ENCODE results near the gene CUEDC1. TPM values are rescaled to one million over a fixed set of nuclear protein-coding genes. Genes with fewer than 3 reads are reported as not detected.

CUEDC1 gene
- total RNA-seq, 4 donors from 2014 or later: 20.2 to 27.3 (median 24.6) TPM

- WGBS, 2 donors (ENCODE audit: low coverage in 1 of 2): 83 to 86% methylated on average over 1 to 3 of the region's 3 CpGs
- peaks cover 9 to 32% (median 24%) of the 10 kb centered on the region in 4 donors for H3K4me1 ChIP-seq
- DNase-seq: no peak
- no peaks in the 10 kb centered on the region for H3K36me3 ChIP-seq
- no peaks in the 10 kb centered on the region for H3K9me3 ChIP-seq
- in situ Hi-C loops (cut with MboI; ENCODE audit: low pct_ligation_motif_present in 1 of 4, low pct_unique_long_range_greater_than_20kb in 1 of 4, low sequenced_read_pairs in 3 of 4): no loop called here
- no peak overlapping the region for H3K4me3 ChIP-seq
- TF ChIP-seq POLR2A (IDR thresholded peaks at IDR 0.05) (no peak), POLR2AphosphoS5 (IDR thresholded peaks at IDR 0.05) (no peak), EP300 (IDR thresholded peaks at IDR 0.05; ENCODE audit: low read depth) (no peak), CTCF (IDR thresholded peaks at IDR 0.05) (no peak)
- no peaks in the 10 kb centered on the region for H3K27me3 ChIP-seq
- H3K27ac ChIP-seq: no peak overlapping the region
- intact Hi-C loops (cut with DNase I; ENCODE audit: low total_unique reads): no loop called here
Measured at GRCh38 chr17:57957886-57958285, 2.7 kb upstream of the CUEDC1 start.

DNA sequence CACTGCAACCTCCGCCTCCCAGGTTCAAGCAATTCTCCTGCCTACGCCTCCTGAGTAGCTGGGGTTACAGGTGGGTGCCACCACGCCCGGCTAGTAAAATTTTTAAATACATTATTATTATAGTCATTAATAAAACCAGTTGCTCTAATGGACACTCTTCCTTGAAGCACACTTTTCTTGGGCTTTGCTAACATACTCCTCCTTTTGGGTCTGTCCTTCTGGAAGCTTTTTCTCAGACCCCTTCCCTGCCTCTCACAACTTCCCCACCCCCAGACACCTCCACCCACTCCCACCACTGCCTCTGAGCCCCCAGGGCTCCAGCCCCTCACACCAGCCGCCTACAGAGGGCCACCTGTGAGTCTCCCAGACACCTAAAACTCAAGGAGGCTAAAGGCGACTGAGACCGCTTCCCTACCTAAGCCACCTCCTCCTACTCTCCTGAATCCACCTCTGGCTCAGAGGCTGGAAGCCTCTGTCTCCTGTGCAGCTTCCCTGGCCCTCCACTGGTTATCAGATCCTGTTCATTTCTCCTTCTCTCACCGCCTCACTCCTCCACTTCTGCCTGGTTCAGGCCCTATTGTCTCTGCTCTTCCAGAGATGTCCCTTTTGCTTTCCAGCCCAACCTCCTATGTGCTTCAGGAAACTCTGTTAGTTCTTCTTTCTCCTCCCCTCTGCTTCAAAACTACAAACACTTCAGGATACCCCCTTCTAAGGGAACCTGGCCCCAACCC is 2.1 kb upstream of the CUEDC1 start:
- Histone ChIP-seq H3K4me3 (no peak overlapping the region), H3K4me1 (peaks cover 9 to 38% (median 29%) of the 10 kb centered on the region in 4 donors), H3K27ac (no peak overlapping the region), H3K27me3 (no peaks in the 10 kb centered on the region), H3K36me3 (no peaks in the 10 kb centered on the region), H3K9me3 (no peaks in the 10 kb centered on the region)
- TF ChIP-seq POLR2A (IDR thresholded peaks at IDR 0.05) (no peak), POLR2AphosphoS5 (IDR thresholded peaks at IDR 0.05) (no peak), CTCF (IDR thresholded peaks at IDR 0.05) (no peak), EP300 (IDR thresholded peaks at IDR 0.05; ENCODE audit: low read depth) (no peak)
- in situ Hi-C loops (cut with MboI; ENCODE audit: low pct_ligation_motif_present in 1 of 4, low pct_unique_long_range_greater_than_20kb in 1 of 4, low sequenced_read_pairs in 3 of 4) (no loop called here), intact Hi-C loops (cut with DNase I; ENCODE audit: low total_unique reads) (no loop called here)
- no peak for DNase-seq
- WGBS, 2 donors (ENCODE audit: low coverage in 1 of 2): 88% methylated on average over 8 of the region's 8 CpGs; no CpG with 5 or more reads in 1 of the 2 donors

DNA sequence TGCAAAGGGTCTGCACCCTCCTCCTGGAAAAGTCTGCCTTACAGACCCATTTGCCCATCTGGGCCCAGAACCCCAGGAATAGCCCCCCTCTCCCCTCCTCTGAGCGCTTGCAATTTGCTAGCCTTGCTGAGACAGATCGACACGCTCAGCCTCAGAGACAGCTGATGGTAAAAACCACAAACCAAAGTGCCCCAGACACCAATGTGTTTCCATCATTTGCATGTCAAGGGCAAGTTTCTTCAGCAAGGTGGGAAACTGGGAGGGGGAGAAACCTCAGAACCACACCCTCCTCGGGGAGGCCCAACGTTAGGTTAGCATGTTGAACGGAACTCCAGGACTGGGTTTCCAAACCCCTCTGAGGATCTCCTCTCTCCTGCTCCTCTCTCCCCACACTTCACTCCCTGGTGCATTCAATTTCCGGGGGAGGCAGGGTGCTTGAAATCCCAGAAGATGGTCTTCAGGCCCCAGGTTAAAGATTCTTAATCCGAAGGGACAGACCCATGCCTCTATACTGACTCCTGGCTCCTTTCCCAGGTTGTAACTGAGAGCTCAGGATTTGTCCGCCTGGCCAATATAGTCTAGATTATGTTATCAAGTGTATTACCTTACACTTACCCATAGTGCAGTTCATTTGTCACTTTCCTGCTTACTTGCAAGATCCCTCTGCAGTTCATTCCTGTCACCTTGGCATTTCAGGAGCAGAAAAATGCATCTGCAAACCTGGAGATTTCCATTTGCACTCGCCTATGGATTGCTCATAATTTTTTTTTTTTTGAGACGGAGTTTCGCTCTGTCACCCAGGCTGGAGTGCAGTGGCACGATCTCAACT is 1.3 kb upstream of the CUEDC1 start:
- DNase-seq: no peak
- intact Hi-C loops (cut with DNase I; ENCODE audit: low total_unique reads) (no loop called here), in situ Hi-C loops (cut with MboI; ENCODE audit: low pct_ligation_motif_present in 1 of 4, low pct_unique_long_range_greater_than_20kb in 1 of 4, low sequenced_read_pairs in 3 of 4) (no loop called here)
- 47 to 52% methylated on average over 4 to 13 of the region's 13 CpGs for WGBS, 2 donors (ENCODE audit: low coverage in 1 of 2)
- Histone ChIP-seq H3K27me3 (no peaks in the 10 kb centered on the region), H3K36me3 (no peaks in the 10 kb centered on the region), H3K27ac (peak overlapping the region; percentile 78 to 97 (median 91)), H3K4me1 (peaks cover 9 to 43% (median 31%) of the 10 kb centered on the region in 4 donors), H3K9me3 (no peaks in the 10 kb centered on the region), H3K4me3 (no peak overlapping the region)
- no peak for TF ChIP-seq POLR2AphosphoS5 (IDR thresholded peaks at IDR 0.05)
- no peak for TF ChIP-seq EP300 (IDR thresholded peaks at IDR 0.05; ENCODE audit: low read depth)
- TF ChIP-seq CTCF (IDR thresholded peaks at IDR 0.05): no peak
- no peak for TF ChIP-seq POLR2A (IDR thresholded peaks at IDR 0.05)

DNA sequence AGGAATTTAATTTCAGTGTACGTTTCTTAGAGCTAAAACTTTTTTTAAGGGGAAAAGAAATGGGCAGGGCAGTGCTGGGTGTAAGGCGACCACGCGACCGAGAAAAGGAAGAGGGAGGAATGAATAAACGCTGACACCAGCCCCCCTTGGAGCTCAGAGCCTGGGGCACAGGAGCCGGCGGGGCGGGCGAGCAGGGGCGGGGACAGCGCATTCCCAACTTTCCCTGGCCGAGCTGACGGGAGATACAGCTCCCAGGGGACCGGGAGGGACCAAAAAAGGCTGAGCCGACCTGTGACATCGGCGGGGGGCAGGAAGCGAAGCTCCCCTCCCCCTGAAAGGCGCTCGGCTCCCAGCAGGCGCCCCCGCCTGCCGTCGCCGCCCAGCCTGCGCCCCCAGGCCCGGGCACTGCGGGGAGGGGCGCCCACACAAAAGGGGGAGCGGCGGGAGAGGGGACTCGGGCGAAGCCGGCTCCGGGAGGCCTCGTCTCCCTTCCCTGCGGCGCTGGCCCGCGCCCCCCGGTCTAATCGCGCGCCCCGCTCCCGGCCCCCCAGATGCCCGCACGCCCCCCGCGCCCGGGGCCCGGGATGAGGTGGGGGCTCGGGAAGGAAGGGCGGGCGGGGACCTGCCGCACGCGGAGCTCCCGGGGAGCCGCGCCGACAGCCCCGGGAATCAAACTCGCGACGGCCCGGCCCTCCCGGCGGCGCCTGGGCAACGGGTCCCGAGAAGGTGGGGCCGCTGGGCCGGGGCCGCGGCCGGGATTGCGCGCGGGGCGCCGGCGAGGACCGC is 622 bp downstream of the CUEDC1 start:
- WGBS, 2 donors (ENCODE audit: low coverage in 1 of 2): 3 to 8% methylated on average over 5 to 26 of the region's 85 CpGs
- Histone ChIP-seq H3K27me3 (no peaks in the 10 kb centered on the region), H3K27ac (peak overlapping the region; percentile 91 to 99 (median 97)), H3K9me3 (no peaks in the 10 kb centered on the region), H3K36me3 (no peaks in the 10 kb centered on the region), H3K4me3 (peak overlapping the region; percentile 59 to 97 (median 90)), H3K4me1 (peaks cover 15 to 62% (median 43%) of the 10 kb centered on the region in 4 donors)
- intact Hi-C loops (cut with DNase I; ENCODE audit: low total_unique reads) (no loop called here), in situ Hi-C loops (cut with MboI; ENCODE audit: low pct_ligation_motif_present in 1 of 4, low pct_unique_long_range_greater_than_20kb in 1 of 4, low sequenced_read_pairs in 3 of 4) (no loop called here)
- TF ChIP-seq POLR2AphosphoS5 (IDR thresholded peaks at IDR 0.05) (peak; percentile 43 to 72 (median 58)), POLR2A (IDR thresholded peaks at IDR 0.05) (peak; percentile 20), EP300 (IDR thresholded peaks at IDR 0.05; ENCODE audit: low read depth) (no peak)
- DNase-seq: peak; percentile 66

Measured in transverse colon (tissue), 4 donors.